Measurements from ENCODE around the gene HS1BP3.

HS1BP3 gene

GRCh38 chr2:20617081-20617575, 33.8 kb downstream of the HS1BP3 start:
- DNase-seq (ENCODE audit: low read depth): no peak

- DNase-seq (ENCODE audit: low read depth): no peak
Measured at GRCh38 chr2:20616341-20616871, 34.5 kb downstream of the HS1BP3 start.

GRCh38 chr2:20615466-20616241, 35.2 kb downstream of the HS1BP3 start:
- DNase-seq (ENCODE audit: low read depth): no peak

GRCh38 chr2:20615068-20615465, 35.8 kb downstream of the HS1BP3 start:
- no peak for DNase-seq (ENCODE audit: low read depth)

- DNase-seq (ENCODE audit: low read depth): no peak
Measured at GRCh38 chr2:20614201-20615067, 36.5 kb downstream of the HS1BP3 start.

- DNase-seq (ENCODE audit: low read depth): no peak
Measured at GRCh38 chr2:20612925-20613916, 37.7 kb downstream of the HS1BP3 start.

GRCh38 chr2:20611844-20612356, 39.0 kb downstream of the HS1BP3 start:
- no peak for DNase-seq (ENCODE audit: low read depth)

- no peak for DNase-seq (ENCODE audit: low read depth)
Measured at GRCh38 chr2:20611077-20611843, 39.6 kb downstream of the HS1BP3 start.

- DNase-seq (ENCODE audit: low read depth): no peak
Measured at GRCh38 chr2:20609995-20610357, 40.9 kb downstream of the HS1BP3 start.

- DNase-seq (ENCODE audit: low read depth): no peak
Measured at GRCh38 chr2:20609349-20609994, 41.4 kb downstream of the HS1BP3 start.

- DNase-seq (ENCODE audit: low read depth): no peak
Measured at GRCh38 chr2:20608666-20609348, 42.1 kb downstream of the HS1BP3 start.

GRCh38 chr2:20607446-20607845, 43.5 kb downstream of the HS1BP3 start:
- no peak for DNase-seq (ENCODE audit: low read depth)

GRCh38 chr2:20606198-20606597, 44.7 kb downstream of the HS1BP3 start:
- no peak for DNase-seq (ENCODE audit: low read depth)

GRCh38 chr2:20604951-20605381, 45.9 kb downstream of the HS1BP3 start:
- DNase-seq (ENCODE audit: low read depth): no peak

GRCh38 chr2:20604401-20604911, 46.4 kb downstream of the HS1BP3 start:
- DNase-seq (ENCODE audit: low read depth): no peak

- no peak for DNase-seq (ENCODE audit: low read depth)
Measured at GRCh38 chr2:20603791-20604190, 47.1 kb downstream of the HS1BP3 start.

- no peak for DNase-seq (ENCODE audit: low read depth)
Measured at GRCh38 chr2:20602803-20603202, 48.1 kb downstream of the HS1BP3 start.

GRCh38 chr2:20600756-20601325, 50.1 kb downstream of the HS1BP3 start:
- DNase-seq (ENCODE audit: low read depth): no peak

Measured in CMK (cell line).